Osteoblast (primary cell): ENCODE measurements around the gene ELMOD3. TPM values are rescaled to one million over a fixed set of nuclear protein-coding genes. Genes with fewer than 3 reads are reported as not detected.

Experiments
- DNase-seq: peaks from one replicate; pipeline ENCODE4 v3.0.0; 2011; ENCODE audit warnings: low spot score, mixed read lengths; ENCODE audit not compliant: insufficient read length; ENCODE audit errors: missing footprints
- H2AFZ ChIP-seq: 2 replicates; pipeline ENCODE4 v1.6.0; 2011; ENCODE audit warnings: mild to moderate bottlenecking, low read length
- H3K27ac ChIP-seq: 2 replicates; pipeline ENCODE4 v1.5.1; 2011; ENCODE audit warnings: mild to moderate bottlenecking, low read depth, low read length, moderate library complexity
- H3K27me3 ChIP-seq: 2 replicates; pipeline ENCODE4 v1.6.0; 2012; ENCODE audit warnings: mild to moderate bottlenecking, control low read depth, inconsistent platforms, low read length, moderate library complexity; ENCODE audit not compliant: insufficient read depth
- H3K36me3 ChIP-seq: 2 replicates; pipeline ENCODE4 v1.5.1; 2011; ENCODE audit warnings: mild to moderate bottlenecking, low read length, control low read depth, moderate library complexity; ENCODE audit not compliant: insufficient read depth
- H3K4me1 ChIP-seq: 2 replicates; pipeline ENCODE4 v1.5.1; 2011; ENCODE audit warnings: mild to moderate bottlenecking, low read length, control low read depth, moderate library complexity; ENCODE audit not compliant: insufficient read depth
- H3K4me2 ChIP-seq: 2 replicates; pipeline ENCODE4 v1.6.0; 2011; ENCODE audit warnings: mild to moderate bottlenecking, low read length; ENCODE audit not compliant: insufficient read depth
- H3K4me3 ChIP-seq: fragments of 200-600 bp; sonication (generic); 3 replicates; pipeline ENCODE4 v1.5.1; 2012; ENCODE audit warnings: mild to moderate bottlenecking, low read length, inconsistent platforms; ENCODE audit not compliant: insufficient read depth
- H3K79me2 ChIP-seq: 2 replicates; pipeline ENCODE4 v1.6.0; 2012; ENCODE audit warnings: mild to moderate bottlenecking, low read length, control low read depth, inconsistent platforms; ENCODE audit not compliant: insufficient read depth
- H3K9me3 ChIP-seq: 2 replicates; pipeline ENCODE4 v1.5.1; 2011; ENCODE audit warnings: low read depth, low read length, control low read depth
- H4K20me1 ChIP-seq: 2 replicates; pipeline ENCODE4 v1.6.0; 2012; ENCODE audit warnings: mild to moderate bottlenecking, low read length, control low read depth; ENCODE audit not compliant: insufficient read depth
- total RNA-seq: library from RNA; depleted of rRNA; stranded (reverse); fragments of >200 nt; gene quantifications from 2 replicates; pipeline ENCODE4 v1.2.3, GENCODE V29; 2012
- TF ChIP-seq, protein P1 (sequence below): IDR thresholded peaks from 2 replicates; pipeline ENCODE4 v1.5.1; 2011; ENCODE audit warnings: mild to moderate bottlenecking, low read depth, low read length, moderate library complexity; ENCODE audit errors: extremely low read depth

ELMOD3 gene
- total RNA-seq, 1 donor: 22.1 TPM

DNA sequence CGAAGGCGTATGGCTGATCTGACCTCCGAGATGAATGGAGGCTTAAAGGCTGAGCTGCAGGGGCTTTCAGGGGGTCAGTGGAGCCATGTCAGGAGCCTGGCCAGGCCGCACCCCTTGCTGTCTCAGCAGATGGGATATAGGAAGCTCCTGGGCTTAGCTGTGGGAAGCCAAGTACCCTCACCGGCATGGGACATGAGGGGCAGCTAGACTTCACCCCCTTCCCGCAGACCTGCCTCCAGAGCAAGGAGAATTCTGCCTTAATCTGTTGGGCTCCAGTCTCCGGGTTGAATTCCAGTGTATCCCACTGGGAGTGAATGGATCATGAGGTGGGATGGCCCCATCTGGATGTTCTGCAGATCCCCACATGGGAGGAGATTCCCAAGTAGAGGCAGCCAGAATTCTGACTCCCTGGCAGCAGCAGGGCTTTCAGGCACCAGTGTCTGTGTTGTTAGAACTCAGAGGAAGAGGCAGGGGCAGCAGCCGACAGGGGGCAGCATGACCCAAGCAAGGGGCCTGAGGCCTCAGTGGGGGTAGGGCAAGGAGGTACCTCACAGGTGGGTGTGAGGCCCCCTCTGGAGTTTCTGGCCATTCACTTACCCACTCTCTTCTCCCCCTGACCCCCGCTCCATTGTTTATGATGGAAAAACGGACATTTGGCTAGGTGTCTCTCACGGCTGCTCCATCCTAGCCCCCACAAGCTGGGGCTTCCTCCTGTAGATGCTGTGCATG lies 36.5 kb downstream of the ELMOD3 start:
- TF ChIP-seq, protein P1, sequence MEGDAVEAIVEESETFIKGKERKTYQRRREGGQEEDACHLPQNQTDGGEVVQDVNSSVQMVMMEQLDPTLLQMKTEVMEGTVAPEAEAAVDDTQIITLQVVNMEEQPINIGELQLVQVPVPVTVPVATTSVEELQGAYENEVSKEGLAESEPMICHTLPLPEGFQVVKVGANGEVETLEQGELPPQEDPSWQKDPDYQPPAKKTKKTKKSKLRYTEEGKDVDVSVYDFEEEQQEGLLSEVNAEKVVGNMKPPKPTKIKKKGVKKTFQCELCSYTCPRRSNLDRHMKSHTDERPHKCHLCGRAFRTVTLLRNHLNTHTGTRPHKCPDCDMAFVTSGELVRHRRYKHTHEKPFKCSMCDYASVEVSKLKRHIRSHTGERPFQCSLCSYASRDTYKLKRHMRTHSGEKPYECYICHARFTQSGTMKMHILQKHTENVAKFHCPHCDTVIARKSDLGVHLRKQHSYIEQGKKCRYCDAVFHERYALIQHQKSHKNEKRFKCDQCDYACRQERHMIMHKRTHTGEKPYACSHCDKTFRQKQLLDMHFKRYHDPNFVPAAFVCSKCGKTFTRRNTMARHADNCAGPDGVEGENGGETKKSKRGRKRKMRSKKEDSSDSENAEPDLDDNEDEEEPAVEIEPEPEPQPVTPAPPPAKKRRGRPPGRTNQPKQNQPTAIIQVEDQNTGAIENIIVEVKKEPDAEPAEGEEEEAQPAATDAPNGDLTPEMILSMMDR: peak; percentile 59
- H3K9me3 ChIP-seq: no peaks in the 10 kb centered on the region

DNA sequence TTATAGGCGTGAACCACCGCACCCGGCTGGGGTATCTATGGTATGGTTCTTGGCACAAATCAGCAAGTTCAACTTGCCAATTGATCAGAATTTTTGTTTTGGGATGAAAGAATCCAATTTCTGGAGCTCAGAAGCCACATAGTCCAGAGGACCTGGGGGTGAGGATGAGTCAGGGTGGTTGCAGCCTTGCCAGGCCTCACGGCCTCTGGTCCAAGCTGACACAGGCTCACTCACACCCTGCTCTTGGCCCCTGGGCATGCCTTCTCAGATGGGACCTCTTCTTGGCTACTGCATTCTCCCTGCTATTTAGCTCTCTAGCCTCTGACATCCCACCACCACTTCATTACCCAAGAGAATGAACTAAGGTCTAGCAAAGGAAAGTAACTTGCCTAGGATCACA lies 39.3 kb downstream of the ELMOD3 start:
- H3K4me2 ChIP-seq: peak overlapping the region; percentile 27

More for the DNA sequence above, 36.5 kb downstream of the ELMOD3 start:
- Histone ChIP-seq H3K27me3 (no peaks in the 10 kb centered on the region), H3K27ac (no peak overlapping the region), H3K4me1 (peaks cover 8% of the 10 kb centered on the region), H2AFZ (no peak overlapping the region), H3K79me2 (no peaks in the 10 kb centered on the region), H3K36me3 (peaks cover 32% of the 10 kb centered on the region), H3K4me2 (no peak overlapping the region), H3K4me3 (no peak overlapping the region), H4K20me1 (no peaks in the 10 kb centered on the region)
- DNase-seq: peak; percentile 68

DNA sequence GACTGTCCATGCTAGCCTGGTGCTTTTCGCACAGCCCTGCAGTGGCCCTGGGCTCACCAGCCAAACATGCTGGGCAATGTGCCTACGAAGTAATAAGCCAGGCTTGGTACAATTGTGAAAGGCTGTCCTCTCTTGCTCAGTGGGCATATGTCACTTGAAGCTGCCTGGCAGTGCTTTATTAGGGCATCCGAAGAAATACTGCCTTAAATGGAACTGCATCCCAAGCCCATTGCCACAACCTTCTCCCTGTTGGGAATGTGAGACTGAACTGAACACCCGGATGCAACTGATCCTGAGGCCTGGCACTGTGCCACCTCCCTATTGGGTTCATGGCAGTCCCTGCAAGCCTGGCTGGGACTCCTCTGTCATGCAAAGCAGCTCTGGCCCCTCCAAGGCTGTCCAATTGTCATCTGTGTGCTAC lies 39.7 kb downstream of the ELMOD3 start:
- TF ChIP-seq, protein P1: no peak
- peak overlapping the region; percentile 7 for H3K27ac ChIP-seq
- no peak overlapping the region for H3K4me3 ChIP-seq
- no peaks in the 10 kb centered on the region for H3K9me3 ChIP-seq
- peak overlapping the region; percentile 27 for H3K4me2 ChIP-seq
- H4K20me1 ChIP-seq: no peaks in the 10 kb centered on the region
- no peaks in the 10 kb centered on the region for H3K27me3 ChIP-seq
- no peak overlapping the region for H2AFZ ChIP-seq
- peaks cover 12% of the 10 kb centered on the region for H3K4me1 ChIP-seq
- no peaks in the 10 kb centered on the region for H3K79me2 ChIP-seq
- peak; percentile 58 for DNase-seq
- H3K36me3 ChIP-seq: peaks cover 20% of the 10 kb centered on the region

More for the DNA sequence above, 39.3 kb downstream of the ELMOD3 start:
- no peaks in the 10 kb centered on the region for H3K27me3 ChIP-seq
- TF ChIP-seq, protein P1: no peak
- no peaks in the 10 kb centered on the region for H4K20me1 ChIP-seq
- H3K4me3 ChIP-seq: no peak overlapping the region
- H3K27ac ChIP-seq: peak overlapping the region; percentile 7
- peaks cover 12% of the 10 kb centered on the region for H3K4me1 ChIP-seq
- H3K79me2 ChIP-seq: no peaks in the 10 kb centered on the region
- no peak overlapping the region for H2AFZ ChIP-seq
- DNase-seq: peak; percentile 88
- peaks cover 20% of the 10 kb centered on the region for H3K36me3 ChIP-seq
- H3K9me3 ChIP-seq: no peaks in the 10 kb centered on the region

DNA sequence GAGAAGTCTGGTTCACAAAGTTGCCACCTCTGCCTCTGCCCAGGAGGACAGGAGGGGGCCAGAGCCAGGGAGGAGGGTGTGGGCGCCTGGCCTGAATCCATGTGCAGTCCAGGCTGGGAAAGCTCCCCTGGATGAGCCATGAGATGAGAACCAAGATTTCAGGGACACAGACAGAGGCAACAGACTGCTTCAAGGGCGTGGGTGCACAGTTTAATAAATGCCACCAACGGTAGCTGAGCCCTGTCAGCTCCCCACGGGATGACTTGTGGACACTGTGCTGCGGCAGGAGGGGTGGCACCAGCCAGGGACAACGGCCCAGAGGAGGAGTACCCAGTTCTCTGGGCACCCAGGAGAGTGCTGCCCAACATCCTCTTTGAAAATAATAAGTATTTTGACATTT lies 40.4 kb downstream of the ELMOD3 start:
- Histone ChIP-seq H3K4me3 (no peak overlapping the region), H3K4me1 (peaks cover 12% of the 10 kb centered on the region), H3K9me3 (no peaks in the 10 kb centered on the region), H4K20me1 (no peaks in the 10 kb centered on the region), H3K4me2 (no peak overlapping the region), H3K79me2 (no peaks in the 10 kb centered on the region), H3K27me3 (no peaks in the 10 kb centered on the region), H2AFZ (no peak overlapping the region), H3K27ac (no peak overlapping the region), H3K36me3 (peaks cover 20% of the 10 kb centered on the region)
- no peak for DNase-seq
- TF ChIP-seq, protein P1: no peak
